ENCODE measurements around the gene SLC15A1. TPM values are rescaled to one million over a fixed set of nuclear protein-coding genes. Genes with fewer than 3 reads are reported as not detected.
A peak's percentile ranks its signal among the peaks of the same experiment; 100 is the strongest.

Gene SLC15A1
- total RNA-seq, 2 donors from 2014 or later = not detected

- Mint-ChIP-seq H3K36me3 (ENCODE audit: insufficient read depth in 2 of 2) (peaks cover 0 to 3% of the 10 kb centered on the region in 2 donors), H3K4me3 (no peak overlapping the region), H3K27ac (no peak overlapping the region), H3K4me1 (ENCODE audit: low read depth) (no peaks in the 10 kb centered on the region), H3K27me3 (ENCODE audit: low read depth) (peaks cover 16% of the 10 kb centered on the region), H3K9me3 (peaks cover 0 to 4% of the 10 kb centered on the region in 2 donors)
- DNase-seq = no peak
- no peak for ATAC-seq (replicated peaks in 1 of 2)
Measured at GRCh38 chr13:98775844-98776598, 23.5 kb upstream of the SLC15A1 start.

- H3K4me1 Mint-ChIP-seq (ENCODE audit: low read depth) = no peaks in the 10 kb centered on the region
- peaks cover 0 to 4% of the 10 kb centered on the region in 2 donors for H3K36me3 Mint-ChIP-seq (ENCODE audit: insufficient read depth in 2 of 2)
- DNase-seq (no peak), ATAC-seq (replicated peaks in 1 of 2) (no peak)
- no peak overlapping the region for H3K4me3 Mint-ChIP-seq
- peaks cover 14% of the 10 kb centered on the region for H3K27me3 Mint-ChIP-seq (ENCODE audit: low read depth)
- no peak overlapping the region for H3K27ac Mint-ChIP-seq
- H3K9me3 Mint-ChIP-seq = peaks cover 0 to 7% of the 10 kb centered on the region in 2 donors
Measured at GRCh38 chr13:98775386-98775785, 22.9 kb upstream of the SLC15A1 start.

- peaks cover 0 to 12% of the 10 kb centered on the region in 2 donors for H3K9me3 Mint-ChIP-seq
- H3K4me1 Mint-ChIP-seq (ENCODE audit: low read depth) = no peaks in the 10 kb centered on the region
- no peak overlapping the region for H3K27ac Mint-ChIP-seq
- ATAC-seq (replicated peaks in 1 of 2) (no peak), DNase-seq (no peak)
- peaks cover 14% of the 10 kb centered on the region for H3K27me3 Mint-ChIP-seq (ENCODE audit: low read depth)
- no peak overlapping the region for H3K4me3 Mint-ChIP-seq
- H3K36me3 Mint-ChIP-seq (ENCODE audit: insufficient read depth in 2 of 2) = peaks cover 0 to 9% of the 10 kb centered on the region in 2 donors
Measured at GRCh38 chr13:98774776-98775175, 22.3 kb upstream of the SLC15A1 start.

- no peak overlapping the region for H3K4me3 Mint-ChIP-seq
- no peak overlapping the region for H3K27ac Mint-ChIP-seq
- H3K4me1 Mint-ChIP-seq (ENCODE audit: low read depth) = no peaks in the 10 kb centered on the region
- H3K27me3 Mint-ChIP-seq (ENCODE audit: low read depth) = peaks cover 12% of the 10 kb centered on the region
- no peak for DNase-seq
- ATAC-seq (replicated peaks in 1 of 2) = no peak
- peaks cover 0 to 19% of the 10 kb centered on the region in 2 donors for H3K9me3 Mint-ChIP-seq
- H3K36me3 Mint-ChIP-seq (ENCODE audit: insufficient read depth in 2 of 2) = peaks cover 0 to 10% of the 10 kb centered on the region in 2 donors
Measured at GRCh38 chr13:98773921-98774320, 21.4 kb upstream of the SLC15A1 start.

GRCh38 chr13:98772794-98773452 lies 20.5 kb upstream of the SLC15A1 start:
- Mint-ChIP-seq H3K4me3 (no peak overlapping the region), H3K27me3 (ENCODE audit: low read depth) (peaks cover 9% of the 10 kb centered on the region), H3K9me3 (peaks cover 0 to 20% of the 10 kb centered on the region in 2 donors), H3K4me1 (ENCODE audit: low read depth) (no peaks in the 10 kb centered on the region), H3K27ac (no peak overlapping the region), H3K36me3 (ENCODE audit: insufficient read depth in 2 of 2) (peaks cover 0 to 10% of the 10 kb centered on the region in 2 donors)
- DNase-seq (no peak), ATAC-seq (replicated peaks in 1 of 2) (no peak)

- no peaks in the 10 kb centered on the region for H3K4me1 Mint-ChIP-seq (ENCODE audit: low read depth)
- H3K9me3 Mint-ChIP-seq = peaks cover 0 to 20% of the 10 kb centered on the region in 2 donors
- H3K27ac Mint-ChIP-seq = no peak overlapping the region
- peaks cover 7% of the 10 kb centered on the region for H3K27me3 Mint-ChIP-seq (ENCODE audit: low read depth)
- no peak for ATAC-seq (replicated peaks in 1 of 2)
- H3K36me3 Mint-ChIP-seq (ENCODE audit: insufficient read depth in 2 of 2) = peaks cover 0 to 10% of the 10 kb centered on the region in 2 donors
- no peak overlapping the region for H3K4me3 Mint-ChIP-seq
- DNase-seq = no peak
Measured at GRCh38 chr13:98771838-98772611, 19.6 kb upstream of the SLC15A1 start.

GRCh38 chr13:98769736-98770135 lies 17.3 kb upstream of the SLC15A1 start:
- DNase-seq = no peak
- Mint-ChIP-seq H3K36me3 (ENCODE audit: insufficient read depth in 2 of 2) (peaks cover 0 to 10% of the 10 kb centered on the region in 2 donors), H3K4me3 (no peak overlapping the region), H3K9me3 (peaks cover 0 to 20% of the 10 kb centered on the region in 2 donors), H3K27me3 (ENCODE audit: low read depth) (peaks cover 14% of the 10 kb centered on the region), H3K4me1 (ENCODE audit: low read depth) (no peaks in the 10 kb centered on the region), H3K27ac (no peak overlapping the region)
- ATAC-seq (replicated peaks in 1 of 2) = no peak

- no peak for DNase-seq
- Mint-ChIP-seq H3K36me3 (ENCODE audit: insufficient read depth in 2 of 2) (peaks cover 0 to 10% of the 10 kb centered on the region in 2 donors), H3K27me3 (ENCODE audit: low read depth) (peaks cover 14% of the 10 kb centered on the region), H3K9me3 (peaks cover 0 to 20% of the 10 kb centered on the region in 2 donors), H3K4me3 (no peak overlapping the region), H3K4me1 (ENCODE audit: low read depth) (no peaks in the 10 kb centered on the region), H3K27ac (no peak overlapping the region)
- ATAC-seq (replicated peaks in 1 of 2) = no peak
Measured at GRCh38 chr13:98768522-98768921, 16.1 kb upstream of the SLC15A1 start.

GRCh38 chr13:98766697-98767096 lies 14.2 kb upstream of the SLC15A1 start:
- Mint-ChIP-seq H3K9me3 (peaks cover 0 to 23% of the 10 kb centered on the region in 2 donors), H3K4me3 (no peak overlapping the region)
- ATAC-seq (replicated peaks in 1 of 2) = no peak

GRCh38 chr13:98765996-98766519 lies 13.6 kb upstream of the SLC15A1 start:
- Mint-ChIP-seq H3K36me3 (ENCODE audit: insufficient read depth in 2 of 2) (peaks cover 0 to 7% of the 10 kb centered on the region in 2 donors), H3K9me3 (peaks cover 0 to 19% of the 10 kb centered on the region in 2 donors), H3K27ac (no peak overlapping the region), H3K4me3 (no peak overlapping the region), H3K27me3 (ENCODE audit: low read depth) (peaks cover 17% of the 10 kb centered on the region), H3K4me1 (ENCODE audit: low read depth) (no peaks in the 10 kb centered on the region)
- DNase-seq (no peak), ATAC-seq (replicated peaks in 1 of 2) (no peak)

More at GRCh38 chr13:98766697-98767096, 14.2 kb upstream of the SLC15A1 start:
- H3K36me3 Mint-ChIP-seq (ENCODE audit: insufficient read depth in 2 of 2) = peaks cover 0 to 10% of the 10 kb centered on the region in 2 donors
- no peaks in the 10 kb centered on the region for H3K4me1 Mint-ChIP-seq (ENCODE audit: low read depth)
- no peak overlapping the region for H3K27ac Mint-ChIP-seq
- DNase-seq = no peak
- peaks cover 14% of the 10 kb centered on the region for H3K27me3 Mint-ChIP-seq (ENCODE audit: low read depth)

- Mint-ChIP-seq H3K36me3 (ENCODE audit: insufficient read depth in 2 of 2) (peaks cover 3 to 5% of the 10 kb centered on the region in 2 donors), H3K4me3 (peak overlapping the region; percentile 26 to 61), H3K27ac (no peak overlapping the region), H3K9me3 (peaks cover 2 to 9% of the 10 kb centered on the region in 2 donors), H3K27me3 (ENCODE audit: low read depth) (peaks cover 29% of the 10 kb centered on the region), H3K4me1 (ENCODE audit: low read depth) (no peaks in the 10 kb centered on the region)
- ATAC-seq (replicated peaks in 1 of 2) (no peak), DNase-seq (no peak)
Measured at GRCh38 chr13:98761986-98762616, 9.6 kb upstream of the SLC15A1 start.

GRCh38 chr13:98761126-98761985 lies 8.9 kb upstream of the SLC15A1 start:
- DNase-seq = no peak
- H3K4me3 Mint-ChIP-seq = peak overlapping the region; percentile 26 to 61
- peaks cover 2 to 9% of the 10 kb centered on the region in 2 donors for H3K9me3 Mint-ChIP-seq
- H3K27ac Mint-ChIP-seq = no peak overlapping the region
- peaks cover 3 to 5% of the 10 kb centered on the region in 2 donors for H3K36me3 Mint-ChIP-seq (ENCODE audit: insufficient read depth in 2 of 2)
- ATAC-seq (replicated peaks in 1 of 2) = no peak
- H3K27me3 Mint-ChIP-seq (ENCODE audit: low read depth) = peaks cover 34% of the 10 kb centered on the region
- no peaks in the 10 kb centered on the region for H3K4me1 Mint-ChIP-seq (ENCODE audit: low read depth)

Measured in activated T-cell treated with anti-CD3 and anti-CD28 coated beads, Interleukin-2, amount 50 U/mL, for 72 hours (primary cell).